Measurements from ENCODE around the gene ADAMTS16. TPM values are rescaled to one million over a fixed set of nuclear protein-coding genes. Genes with fewer than 3 reads are reported as not detected.

The ADAMTS16 gene
- total and polyA plus RNA-seq, 2 donors (not counting 3 experiments of a cell fraction or from before 2014, with no cell fraction given): not detected

- intact Hi-C loops (cut with micrococcal nuclease): no loop called here
- no peak overlapping the region for H3K9ac ChIP-seq (replicated peaks; ENCODE audit: extremely low read depth, insufficient read depth, low read length)
- ChIA-PET POLR2A (no interaction called here), CTCF (no interaction called here)
- peaks cover 3% of the 10 kb centered on the region for H3K9me3 ChIP-seq (replicated peaks; ENCODE audit: control insufficient read depth, insufficient read depth, low read length)
- H3K9me1 ChIP-seq (replicated peaks; ENCODE audit: control insufficient read depth, extremely low read depth, insufficient read depth, low read length): no peaks in the 10 kb centered on the region
- no peaks in the 10 kb centered on the region for H3K79me2 ChIP-seq (ENCODE audit: control insufficient read depth, insufficient read depth, low read length)
- H3K4me1 ChIP-seq (ENCODE audit: control insufficient read depth, extremely low read depth, insufficient read depth, low read length): no peaks in the 10 kb centered on the region
- H3K4me2 ChIP-seq (ENCODE audit: insufficient read depth, low read length): no peak overlapping the region
- H2AFZ ChIP-seq (ENCODE audit: low read depth, low read length): no peak overlapping the region
- H3K27me3 ChIP-seq (ENCODE audit: control insufficient read depth in 2 of 2, insufficient read depth in 2 of 2, low read length in 2 of 2): no peaks in the 10 kb centered on the region
- H3K36me3 ChIP-seq (ENCODE audit: control insufficient read depth in 2 of 2, extremely low read depth in 1 of 2, insufficient read depth in 2 of 2, low read length in 2 of 2): no peaks in the 10 kb centered on the region
- no peak overlapping the region for H3K27ac ChIP-seq (ENCODE audit: insufficient read depth, low read depth, low read length)
- no TSS peak for BruUV-seq (replicated peaks)
- FAIRE-seq (no peak), DNase-seq (ENCODE audit: low read depth, low spot score) (no peak)
- no peaks in the 10 kb centered on the region for H4K20me1 ChIP-seq (replicated peaks; ENCODE audit: control insufficient read depth, extremely low read depth, insufficient read depth, low read length)
- no peak overlapping the region for H3K4me3 ChIP-seq (replicated peaks in 1 of 3; ENCODE audit: insufficient read depth in 1 of 3, low read depth in 1 of 3, low read length in 3 of 3)
- dilution Hi-C loops (cut with MboI; ENCODE audit: extremely low pct_ligation_motif_present, low sequenced_read_pairs): no loop called here
- no peak for TF ChIP-seq POLR2A (IDR thresholded peaks at IDR 0.05; ENCODE audit: low read depth, low read length)
- no peak for TF ChIP-seq MYC (IDR thresholded peaks at IDR 0.05; ENCODE audit: low read depth, low read length)
- no peak for TF ChIP-seq MAX (IDR thresholded peaks at IDR 0.05; ENCODE audit: insufficient read depth, insufficient read length)
- no peak for TF ChIP-seq FOS (IDR thresholded peaks at IDR 0.05; ENCODE audit: borderline replicate concordance, insufficient read depth, low read length)
- no peak for TF ChIP-seq GATA2 (IDR thresholded peaks at IDR 0.05; ENCODE audit: insufficient read depth, insufficient read length, low read depth, low read length)
- TF ChIP-seq POLR2AphosphoS5 (IDR thresholded peaks at IDR 0.05; ENCODE audit: insufficient read depth, low read depth, low read length): no peak
- no peak for TF ChIP-seq JUN (IDR thresholded peaks at IDR 0.05; ENCODE audit: borderline replicate concordance, insufficient read depth, insufficient read length, low read depth)
- TF ChIP-seq EZH2 (IDR thresholded peaks at IDR 0.05; ENCODE audit: borderline replicate concordance, low read depth, low read length, severe bottlenecking): no peak
- TF ChIP-seq CTCF (IDR thresholded peaks at IDR 0.05; ENCODE audit: extremely low read depth in 1 of 2, insufficient read depth in 1 of 2, low read depth in 1 of 2, low read length in 2 of 2): no peak
Measured at GRCh38 chr5:5239191-5239590, 99.1 kb downstream of the ADAMTS16 start.

Measured in endothelial cell of umbilical vein (primary cell).